ENCODE data around the gene HCK.

Gene HCK

DNA sequence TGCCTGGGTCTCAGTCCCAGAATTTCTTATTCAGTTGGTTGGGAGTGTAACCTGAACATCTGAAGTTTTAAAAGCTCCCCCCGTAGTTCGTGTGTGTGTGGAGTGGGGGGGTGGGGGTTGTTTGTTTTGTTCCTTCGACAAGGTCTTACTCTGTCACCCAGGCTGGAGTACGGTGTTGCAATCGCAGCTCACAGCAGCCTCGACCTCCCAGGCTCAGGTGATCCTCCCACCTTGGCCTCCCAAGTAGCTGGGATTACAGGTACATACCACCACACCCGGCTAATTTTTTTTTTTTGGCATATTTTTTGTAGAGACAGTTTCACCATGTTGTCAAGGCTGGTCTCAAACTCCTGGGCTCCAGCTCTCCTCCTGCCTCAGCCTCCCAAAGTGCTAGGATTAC is 38.7 kb upstream of the HCK start:
- H3K4me1 ChIP-seq: peaks cover 0 to 6% (median 3%) of the 10 kb centered on the region in 4 donors
- TF ChIP-seq, protein P1, sequence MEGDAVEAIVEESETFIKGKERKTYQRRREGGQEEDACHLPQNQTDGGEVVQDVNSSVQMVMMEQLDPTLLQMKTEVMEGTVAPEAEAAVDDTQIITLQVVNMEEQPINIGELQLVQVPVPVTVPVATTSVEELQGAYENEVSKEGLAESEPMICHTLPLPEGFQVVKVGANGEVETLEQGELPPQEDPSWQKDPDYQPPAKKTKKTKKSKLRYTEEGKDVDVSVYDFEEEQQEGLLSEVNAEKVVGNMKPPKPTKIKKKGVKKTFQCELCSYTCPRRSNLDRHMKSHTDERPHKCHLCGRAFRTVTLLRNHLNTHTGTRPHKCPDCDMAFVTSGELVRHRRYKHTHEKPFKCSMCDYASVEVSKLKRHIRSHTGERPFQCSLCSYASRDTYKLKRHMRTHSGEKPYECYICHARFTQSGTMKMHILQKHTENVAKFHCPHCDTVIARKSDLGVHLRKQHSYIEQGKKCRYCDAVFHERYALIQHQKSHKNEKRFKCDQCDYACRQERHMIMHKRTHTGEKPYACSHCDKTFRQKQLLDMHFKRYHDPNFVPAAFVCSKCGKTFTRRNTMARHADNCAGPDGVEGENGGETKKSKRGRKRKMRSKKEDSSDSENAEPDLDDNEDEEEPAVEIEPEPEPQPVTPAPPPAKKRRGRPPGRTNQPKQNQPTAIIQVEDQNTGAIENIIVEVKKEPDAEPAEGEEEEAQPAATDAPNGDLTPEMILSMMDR (IDR thresholded peaks at IDR 0.05): no peak
- H3K36me3 ChIP-seq: no peaks in the 10 kb centered on the region
- H3K9me3 ChIP-seq: no peaks in the 10 kb centered on the region
- intact Hi-C loops (cut with DNase I; ENCODE audit: low total_unique reads): no loop called here
- H3K27me3 ChIP-seq: peaks cover 0 to 54% of the 10 kb centered on the region in 2 donors
- no peak overlapping the region for H3K27ac ChIP-seq
- DNase-seq: no peak
- H3K4me3 ChIP-seq: no peak overlapping the region

DNA sequence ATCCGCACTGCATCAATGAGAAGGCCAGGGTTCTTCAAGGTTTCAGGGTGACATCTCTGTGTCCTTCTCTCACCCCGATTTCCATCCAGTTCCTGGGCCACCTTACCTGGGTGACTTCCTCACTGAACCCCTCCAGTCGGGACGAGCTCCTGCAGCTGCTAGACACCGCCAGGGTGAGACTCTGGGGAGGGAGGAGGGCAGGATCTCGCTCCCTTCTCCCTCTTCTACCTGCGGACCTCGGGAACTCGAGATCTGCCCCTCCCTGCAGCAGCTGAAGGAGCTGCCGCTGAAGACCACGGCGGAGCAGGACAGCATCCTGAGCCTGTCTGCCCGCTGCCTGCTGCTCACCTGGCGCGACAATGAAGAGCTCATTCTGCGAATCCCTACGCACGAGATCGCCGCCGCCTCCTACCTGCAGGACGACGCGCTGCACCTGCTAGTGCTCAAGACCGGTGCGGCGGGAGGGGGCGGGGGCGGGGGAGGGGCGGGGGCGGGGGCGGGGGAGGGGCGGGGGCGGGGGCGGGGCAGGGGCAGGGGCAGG is 34.3 kb upstream of the HCK start:
- H3K4me1 ChIP-seq: peaks cover 0 to 20% (median 14%) of the 10 kb centered on the region in 4 donors
- H3K4me3 ChIP-seq: no peak overlapping the region
- DNase-seq: no peak
- intact Hi-C loops (cut with DNase I; ENCODE audit: low total_unique reads): no loop called here
- H3K36me3 ChIP-seq: no peaks in the 10 kb centered on the region
- H3K27ac ChIP-seq: no peak overlapping the region
- peaks cover 0 to 76% of the 10 kb centered on the region in 2 donors for H3K27me3 ChIP-seq
- TF ChIP-seq, protein P1 (IDR thresholded peaks at IDR 0.05): no peak
- H3K9me3 ChIP-seq: no peaks in the 10 kb centered on the region

DNA sequence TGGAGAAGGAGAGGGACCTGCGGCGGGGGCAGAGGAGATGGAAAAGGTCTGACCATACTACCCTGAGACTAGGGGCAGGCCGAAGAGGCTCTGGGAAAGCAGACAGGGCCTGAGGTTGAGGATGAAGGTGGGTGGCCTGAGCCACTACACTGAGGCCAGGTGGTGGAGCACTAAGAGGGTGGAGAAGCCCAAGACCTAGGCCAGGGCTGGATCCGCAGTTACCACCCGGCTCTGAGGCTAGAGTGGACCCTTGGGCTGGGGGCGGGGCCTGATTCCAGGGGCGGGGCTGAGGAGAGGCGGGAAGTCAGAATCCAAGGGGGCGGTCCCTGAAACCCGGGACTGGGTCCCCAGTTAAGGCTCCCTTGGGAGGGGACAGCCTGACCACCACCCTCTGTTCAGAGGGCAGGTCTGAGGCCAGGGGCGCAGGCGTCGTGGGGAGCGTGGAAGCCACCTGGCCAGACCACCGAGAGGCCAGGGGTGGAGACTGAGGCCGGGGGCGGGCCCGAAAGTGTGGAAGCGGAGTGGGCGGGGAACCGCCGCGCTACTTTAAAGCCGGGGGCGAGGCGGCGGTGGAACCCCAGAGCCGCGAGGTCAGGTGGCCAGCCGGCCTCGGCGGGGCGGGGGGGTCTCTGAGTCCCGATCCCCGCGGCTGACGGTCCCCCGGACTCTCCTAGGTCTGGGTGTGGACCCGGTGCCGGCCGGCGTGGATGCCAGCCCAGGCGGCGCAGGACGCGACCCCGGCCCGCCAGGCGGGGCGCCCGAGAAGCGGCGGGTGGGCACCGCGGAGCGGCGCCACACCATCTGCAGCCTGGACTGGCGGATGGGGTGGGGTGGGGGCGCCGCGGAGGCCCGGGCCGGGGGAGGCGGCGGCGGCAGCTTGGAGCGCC is 33.5 kb upstream of the HCK start:
- no peaks in the 10 kb centered on the region for H3K36me3 ChIP-seq
- no peaks in the 10 kb centered on the region for H3K9me3 ChIP-seq
- peaks cover 0 to 84% of the 10 kb centered on the region in 2 donors for H3K27me3 ChIP-seq
- peak in 1 of 2 donors; percentile 51 for DNase-seq
- intact Hi-C loops (cut with DNase I; ENCODE audit: low total_unique reads): no loop called here
- peak overlapping the region; percentile 36 to 47 for H3K4me3 ChIP-seq
- peaks cover 0 to 20% (median 14%) of the 10 kb centered on the region in 4 donors for H3K4me1 ChIP-seq
- TF ChIP-seq, protein P1 (IDR thresholded peaks at IDR 0.05): no peak
- H3K27ac ChIP-seq: no peak overlapping the region

DNA sequence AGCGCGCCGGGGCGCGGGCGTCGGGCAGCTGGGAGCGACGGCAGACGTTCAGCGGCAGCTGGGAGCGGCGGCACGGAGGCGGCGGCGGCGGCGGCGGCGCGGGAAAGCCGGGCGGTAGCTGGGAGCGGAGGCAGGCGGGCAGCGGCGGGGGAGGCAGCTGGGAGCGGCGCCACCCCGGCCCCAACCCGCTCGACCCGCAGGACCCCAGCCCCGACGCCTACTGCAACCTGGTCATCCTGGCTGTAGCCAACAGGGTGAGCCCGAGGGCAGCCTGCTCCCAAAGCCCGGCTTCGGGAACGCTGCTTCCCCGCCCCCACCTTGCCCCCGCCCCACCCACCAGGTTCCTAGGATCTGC is 32.9 kb upstream of the HCK start:
- peaks cover 0 to 89% of the 10 kb centered on the region in 2 donors for H3K27me3 ChIP-seq
- H3K4me3 ChIP-seq: peak overlapping the region; percentile 36 to 47

DNA sequence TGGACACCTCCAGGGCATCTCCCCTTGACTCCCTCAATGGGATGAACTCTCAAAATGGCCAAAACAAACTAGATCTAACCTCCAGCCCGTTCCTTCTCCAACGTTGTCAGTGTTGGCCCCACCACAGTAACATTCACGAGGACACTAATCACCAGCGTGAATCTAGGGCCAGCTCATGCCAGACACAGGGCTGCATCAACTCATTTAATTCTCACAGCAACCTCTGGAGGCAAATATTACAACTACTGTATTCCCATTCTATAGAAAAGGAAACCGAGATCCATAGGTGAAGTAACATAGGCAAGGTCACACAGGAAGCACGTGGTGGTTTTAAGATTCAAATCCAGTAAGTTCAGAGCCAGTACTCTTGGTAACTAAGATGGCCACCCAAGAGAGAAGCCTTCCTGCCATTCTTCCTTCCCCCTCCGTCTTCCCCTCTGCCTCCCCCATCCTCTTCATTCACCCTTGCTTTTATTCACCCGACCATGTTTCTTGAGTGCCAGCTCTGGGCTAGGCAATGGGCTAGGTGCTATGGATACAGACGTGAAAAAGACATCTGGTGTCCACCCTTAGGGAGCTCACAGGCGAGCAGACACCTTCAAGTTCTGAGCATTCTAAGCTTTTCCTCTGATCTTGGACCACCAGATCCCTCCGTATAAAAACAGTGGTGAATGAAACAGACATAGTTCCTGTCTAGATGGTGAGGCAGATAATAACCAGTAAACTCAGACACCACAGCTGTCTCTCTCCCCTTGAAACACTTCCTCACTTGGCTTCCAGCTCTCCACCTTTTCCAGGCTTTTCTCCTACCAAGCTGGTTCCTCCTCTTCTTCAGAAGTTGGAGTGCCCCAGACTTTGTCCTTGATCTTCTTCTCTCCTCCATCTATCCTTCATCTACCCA is 32.2 kb upstream of the HCK start:
- Histone ChIP-seq H3K4me1 (peaks cover 0 to 20% (median 14%) of the 10 kb centered on the region in 4 donors), H3K9me3 (no peaks in the 10 kb centered on the region), H3K27me3 (peaks cover 0 to 89% of the 10 kb centered on the region in 2 donors), H3K27ac (no peak overlapping the region), H3K4me3 (peak overlapping the region in 1 of 2 donors; percentile 47), H3K36me3 (no peaks in the 10 kb centered on the region)
- TF ChIP-seq, protein P1 (IDR thresholded peaks at IDR 0.05): no peak
- DNase-seq: peak in 1 of 2 donors; percentile 37
- intact Hi-C loops (cut with DNase I; ENCODE audit: low total_unique reads): no loop called here

More for the DNA sequence above, 32.9 kb upstream of the HCK start:
- Histone ChIP-seq H3K36me3 (no peaks in the 10 kb centered on the region), H3K9me3 (no peaks in the 10 kb centered on the region), H3K4me1 (peaks cover 0 to 20% (median 14%) of the 10 kb centered on the region in 4 donors), H3K27ac (no peak overlapping the region)
- TF ChIP-seq, protein P1 (IDR thresholded peaks at IDR 0.05): no peak
- intact Hi-C loops (cut with DNase I; ENCODE audit: low total_unique reads): no loop called here
- DNase-seq: peak in 1 of 2 donors; percentile 38
